Activated naive CD8-positive, alpha-beta T cell treated with anti-CD3 and anti-CD28 coated beads for 36 hours (primary cell): Measurements from ENCODE around the gene CAPN7. TPM values are rescaled to one million over a fixed set of nuclear protein-coding genes. Genes with fewer than 3 reads are reported as not detected.
A peak's percentile ranks its signal among the peaks of the same experiment; 100 is the strongest.

Experiments
- DNase-seq: peaks from one replicate; pipeline ENCODE4 v3.0.0; 2021
- H3K27ac Mint-ChIP-seq: one replicate; pipeline ENCODE4 v1.8.0; 2022; ENCODE audit warnings: mild to moderate bottlenecking, moderate library complexity, mixed read lengths
- H3K27me3 Mint-ChIP-seq: one replicate; pipeline ENCODE4 v1.8.0; 2022; ENCODE audit warnings: mild to moderate bottlenecking, mixed read lengths
- H3K36me3 Mint-ChIP-seq: one replicate; pipeline ENCODE4 v1.8.0; 2021; ENCODE audit warnings: mild to moderate bottlenecking, mixed read lengths
- H3K4me1 Mint-ChIP-seq: one replicate; pipeline ENCODE4 v1.8.0; 2021; ENCODE audit warnings: mixed read lengths
- H3K4me3 Mint-ChIP-seq: one replicate; pipeline ENCODE4 v1.8.0; 2022; ENCODE audit warnings: mild to moderate bottlenecking, moderate library complexity, mixed read lengths
- H3K9me3 Mint-ChIP-seq: one replicate; pipeline ENCODE4 v1.8.0; 2022; ENCODE audit warnings: mixed read lengths
- total RNA-seq, 2 experiments: library from RNA; stranded (reverse); gene quantifications; one replicate each; pipeline ENCODE4 v1.2.3, GENCODE V29; 2021

The CAPN7 gene
- total RNA-seq, 2 experiments from 2014 or later: 20.4 to 23.6 TPM

DNA sequence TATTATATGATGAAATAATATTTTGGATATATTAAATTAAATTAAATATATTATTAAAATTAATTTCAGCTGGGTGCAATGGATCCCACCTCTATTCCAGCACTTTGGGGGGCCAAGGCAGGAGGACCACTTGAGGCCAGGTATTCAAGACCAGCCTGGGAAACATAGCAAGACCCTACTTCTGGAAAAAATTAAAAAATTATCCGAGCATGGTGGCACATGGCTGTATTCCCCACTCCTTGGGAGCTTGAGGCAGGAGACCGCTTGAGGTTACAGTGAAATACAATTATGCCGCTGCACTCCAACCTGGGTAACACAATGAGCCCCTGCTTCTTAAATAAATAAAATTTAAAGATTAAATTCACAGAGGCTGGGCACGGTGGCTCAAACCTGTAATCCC, 65.0 kb downstream of the CAPN7 start:
- peaks cover 50% of the 10 kb centered on the region for H3K4me1 Mint-ChIP-seq
- DNase-seq: no peak

DNA sequence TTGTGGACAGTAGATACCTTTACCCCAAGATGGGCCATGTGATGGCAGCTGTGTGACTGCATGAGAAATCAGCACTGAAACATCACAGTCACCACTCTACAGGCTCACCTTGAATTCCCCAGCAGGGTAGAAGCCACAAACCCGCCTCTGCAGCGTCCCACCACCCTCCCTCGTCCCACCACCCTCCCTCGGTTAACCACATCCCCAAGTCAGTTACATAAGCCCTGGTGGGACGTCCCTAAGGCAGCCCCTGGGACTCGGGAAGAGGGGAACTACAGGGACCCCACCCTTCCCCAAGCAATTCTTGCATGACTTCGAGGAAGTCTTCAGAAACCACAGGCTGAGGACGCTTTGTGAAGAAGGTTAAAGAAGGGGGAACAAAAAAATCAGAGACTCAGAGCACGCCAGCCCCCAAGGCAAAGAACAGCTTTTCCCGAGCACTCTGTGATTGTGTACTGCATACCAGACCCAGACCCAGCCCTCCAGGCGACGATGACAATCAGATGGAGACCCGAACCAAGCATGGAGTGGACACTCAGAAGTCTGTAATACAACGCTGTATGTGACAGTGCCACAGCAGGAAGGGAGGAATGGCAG, 65.8 kb downstream of the CAPN7 start:
- DNase-seq: peak; percentile 70
- peaks cover 53% of the 10 kb centered on the region for H3K4me1 Mint-ChIP-seq
- H3K9me3 Mint-ChIP-seq: no peaks in the 10 kb centered on the region
- H3K27me3 Mint-ChIP-seq: no peaks in the 10 kb centered on the region
- peak overlapping the region; percentile 57 for H3K27ac Mint-ChIP-seq
- H3K4me3 Mint-ChIP-seq: peak overlapping the region; percentile 35
- H3K36me3 Mint-ChIP-seq: no peaks in the 10 kb centered on the region

More for the DNA sequence above, 65.0 kb downstream of the CAPN7 start:
- no peaks in the 10 kb centered on the region for H3K27me3 Mint-ChIP-seq
- no peaks in the 10 kb centered on the region for H3K9me3 Mint-ChIP-seq
- no peak overlapping the region for H3K27ac Mint-ChIP-seq
- H3K4me3 Mint-ChIP-seq: no peak overlapping the region
- no peaks in the 10 kb centered on the region for H3K36me3 Mint-ChIP-seq

GRCh38 chr3:15272426-15273196, 66.6 kb downstream of the CAPN7 start:
- Mint-ChIP-seq H3K4me1 (peaks cover 53% of the 10 kb centered on the region), H3K4me3 (no peak overlapping the region)

DNA sequence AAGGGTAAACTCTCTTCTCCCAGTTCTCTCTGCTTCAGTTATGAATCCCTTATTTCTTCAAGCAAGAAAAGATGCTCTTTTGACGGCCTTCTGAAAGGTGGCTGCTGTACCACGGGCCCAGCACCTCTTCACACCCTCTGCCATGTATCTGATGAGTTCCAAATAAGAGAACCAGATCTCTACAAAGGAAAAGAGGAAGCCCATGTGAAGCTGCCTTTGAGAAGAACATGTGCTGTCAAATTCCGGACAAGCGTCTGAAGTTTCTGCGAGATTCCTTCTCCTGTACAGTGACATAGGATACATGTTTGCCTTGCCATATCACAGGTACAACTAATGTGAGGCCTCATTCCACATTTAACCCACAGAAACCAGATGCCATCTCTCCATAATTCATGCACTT, 67.2 kb downstream of the CAPN7 start:
- H3K27ac Mint-ChIP-seq: peak overlapping the region; percentile 65
- H3K4me1 Mint-ChIP-seq: peaks cover 48% of the 10 kb centered on the region
- H3K9me3 Mint-ChIP-seq: no peaks in the 10 kb centered on the region
- H3K4me3 Mint-ChIP-seq: no peak overlapping the region
- no peaks in the 10 kb centered on the region for H3K36me3 Mint-ChIP-seq
- no peaks in the 10 kb centered on the region for H3K27me3 Mint-ChIP-seq
- no peak for DNase-seq

More at GRCh38 chr3:15272426-15273196, 66.6 kb downstream of the CAPN7 start:
- Mint-ChIP-seq H3K27me3 (no peaks in the 10 kb centered on the region), H3K36me3 (no peaks in the 10 kb centered on the region), H3K9me3 (no peaks in the 10 kb centered on the region), H3K27ac (peak overlapping the region; percentile 57)
- no peak for DNase-seq

- DNase-seq: no peak
- Mint-ChIP-seq H3K9me3 (no peaks in the 10 kb centered on the region), H3K4me3 (no peak overlapping the region), H3K27me3 (no peaks in the 10 kb centered on the region), H3K27ac (no peak overlapping the region), H3K36me3 (no peaks in the 10 kb centered on the region), H3K4me1 (peaks cover 44% of the 10 kb centered on the region)
Measured at GRCh38 chr3:15276028-15276724, 70.1 kb downstream of the CAPN7 start.

GRCh38 chr3:15277861-15278500, 71.9 kb downstream of the CAPN7 start:
- no peak for DNase-seq
- Mint-ChIP-seq H3K36me3 (no peaks in the 10 kb centered on the region), H3K4me3 (no peak overlapping the region), H3K27ac (no peak overlapping the region), H3K9me3 (no peaks in the 10 kb centered on the region), H3K27me3 (no peaks in the 10 kb centered on the region), H3K4me1 (peaks cover 31% of the 10 kb centered on the region)

GRCh38 chr3:15279205-15279604, 73.2 kb downstream of the CAPN7 start:
- H3K9me3 Mint-ChIP-seq: no peaks in the 10 kb centered on the region
- no peaks in the 10 kb centered on the region for H3K27me3 Mint-ChIP-seq
- no peak for DNase-seq
- peaks cover 32% of the 10 kb centered on the region for H3K4me1 Mint-ChIP-seq
- H3K4me3 Mint-ChIP-seq: no peak overlapping the region
- no peaks in the 10 kb centered on the region for H3K36me3 Mint-ChIP-seq
- no peak overlapping the region for H3K27ac Mint-ChIP-seq

DNA sequence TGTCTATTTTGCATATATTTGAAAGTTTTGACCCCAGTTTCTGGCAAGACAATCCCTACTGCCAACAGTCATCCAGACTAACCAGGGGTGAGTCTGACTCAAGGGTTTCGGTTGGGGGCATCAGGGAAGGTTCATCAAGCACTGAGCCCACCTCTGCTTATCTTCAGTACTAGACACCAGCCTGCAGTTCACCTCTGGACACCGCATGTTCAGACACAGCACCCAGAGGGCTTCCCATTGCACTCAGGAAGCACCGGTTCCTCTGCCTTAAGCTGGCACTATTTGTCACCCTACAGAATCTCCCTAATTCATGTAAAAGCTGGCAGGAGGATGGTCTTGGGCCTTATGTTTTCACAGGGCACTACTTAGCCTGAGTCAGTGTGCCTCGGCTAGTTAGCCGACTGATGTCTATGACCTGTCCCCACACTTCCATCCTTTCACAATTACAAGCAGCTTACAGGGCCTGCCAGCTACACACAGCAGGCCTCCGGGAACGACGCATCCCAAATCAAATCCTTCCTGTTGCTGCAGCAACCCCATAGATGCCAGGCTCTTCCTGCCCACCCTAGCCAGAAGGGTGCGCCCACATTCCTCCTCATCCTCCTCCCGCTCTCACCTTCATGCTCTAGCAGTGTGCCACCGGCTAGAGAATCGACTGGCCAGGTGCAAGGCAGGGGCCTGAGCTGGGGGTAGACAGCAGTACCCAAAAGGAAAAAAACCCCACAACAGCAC, 73.8 kb downstream of the CAPN7 start:
- no peak overlapping the region for H3K4me3 Mint-ChIP-seq

DNA sequence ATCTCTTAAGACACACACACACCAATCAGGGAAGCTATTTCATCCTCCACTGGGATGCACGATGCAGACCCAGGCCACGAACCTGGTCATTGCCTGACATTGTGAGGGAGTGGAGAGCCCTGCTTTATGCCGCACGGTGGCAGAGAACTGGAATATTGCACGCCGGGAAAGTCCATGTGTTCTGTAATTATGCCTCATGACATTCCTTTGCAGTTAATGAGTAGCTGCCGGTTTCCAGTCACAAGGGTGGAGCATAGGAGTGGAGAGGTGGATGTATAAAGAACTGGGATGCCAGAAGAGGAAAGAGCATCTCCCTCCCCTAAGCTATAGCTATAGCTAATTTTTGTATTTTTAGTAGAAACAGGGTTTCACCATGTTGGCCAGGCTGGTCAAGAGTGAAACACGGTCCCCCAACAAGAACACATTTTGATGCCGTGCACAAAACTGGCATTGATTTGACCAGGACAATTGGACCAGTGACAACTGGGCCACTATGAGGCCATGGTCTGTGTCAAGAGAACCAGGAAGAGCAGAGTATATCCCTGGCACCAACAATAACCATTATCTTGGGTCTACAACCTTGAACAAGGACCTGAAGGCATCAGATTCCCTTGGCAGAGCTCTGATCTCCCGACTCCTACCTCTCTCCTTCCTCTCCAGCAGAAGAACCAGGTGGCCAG, 74.9 kb downstream of the CAPN7 start:
- no peak overlapping the region for H3K4me3 Mint-ChIP-seq
- no peak for DNase-seq
- no peaks in the 10 kb centered on the region for H3K9me3 Mint-ChIP-seq
- no peak overlapping the region for H3K27ac Mint-ChIP-seq
- H3K27me3 Mint-ChIP-seq: no peaks in the 10 kb centered on the region
- no peaks in the 10 kb centered on the region for H3K36me3 Mint-ChIP-seq
- H3K4me1 Mint-ChIP-seq: peaks cover 19% of the 10 kb centered on the region

More for the DNA sequence above, 73.8 kb downstream of the CAPN7 start:
- Mint-ChIP-seq H3K36me3 (no peaks in the 10 kb centered on the region), H3K27me3 (no peaks in the 10 kb centered on the region), H3K27ac (no peak overlapping the region), H3K4me1 (peaks cover 27% of the 10 kb centered on the region), H3K9me3 (no peaks in the 10 kb centered on the region)
- no peak for DNase-seq

DNA sequence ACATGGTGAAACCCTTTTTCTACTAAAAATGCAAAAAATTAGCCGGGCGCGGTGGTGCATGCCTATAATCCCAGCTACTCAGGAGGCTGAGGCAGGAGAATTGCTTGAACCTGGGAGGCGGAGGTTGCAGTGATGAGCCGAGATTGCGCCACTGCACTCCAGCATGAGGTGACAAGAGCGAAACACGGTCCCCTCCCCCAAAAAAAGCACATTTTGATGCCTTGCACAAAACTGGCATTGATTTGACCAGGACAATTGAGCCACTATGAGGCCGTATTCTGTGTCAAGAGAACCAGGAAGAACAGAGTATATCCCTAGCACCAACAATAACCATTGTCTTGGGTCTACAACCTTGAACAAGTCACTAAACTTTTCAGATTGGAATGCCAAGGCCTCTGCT, 75.8 kb downstream of the CAPN7 start:
- Mint-ChIP-seq H3K27ac (no peak overlapping the region), H3K27me3 (no peaks in the 10 kb centered on the region), H3K4me3 (no peak overlapping the region), H3K4me1 (peaks cover 16% of the 10 kb centered on the region), H3K9me3 (no peaks in the 10 kb centered on the region), H3K36me3 (no peaks in the 10 kb centered on the region)
- no peak for DNase-seq

DNA sequence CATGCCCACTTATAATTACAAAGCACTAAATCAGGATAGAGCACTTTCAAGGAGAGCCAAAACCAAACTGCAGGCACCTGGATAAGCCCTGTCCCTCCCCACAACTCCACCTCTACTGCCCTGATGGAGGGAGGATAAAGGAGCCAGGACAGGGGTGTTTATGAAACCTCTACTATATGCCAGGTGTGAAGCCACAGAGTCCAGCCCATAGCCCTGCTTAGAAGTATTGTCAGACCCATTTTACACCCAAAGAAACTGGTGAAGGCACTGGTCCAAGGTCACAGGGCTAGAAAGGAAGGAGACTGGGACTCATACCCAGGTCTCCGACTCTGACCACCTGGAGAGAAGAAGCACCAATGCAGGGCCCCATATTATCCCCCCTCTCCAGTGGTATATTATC, 77.7 kb downstream of the CAPN7 start:
- Mint-ChIP-seq H3K4me3 (no peak overlapping the region), H3K27me3 (no peaks in the 10 kb centered on the region), H3K4me1 (peaks cover 19% of the 10 kb centered on the region), H3K9me3 (no peaks in the 10 kb centered on the region), H3K36me3 (no peaks in the 10 kb centered on the region), H3K27ac (no peak overlapping the region)
- no peak for DNase-seq

- no peak for DNase-seq
- Mint-ChIP-seq H3K4me3 (no peak overlapping the region), H3K27ac (no peak overlapping the region), H3K4me1 (peaks cover 20% of the 10 kb centered on the region), H3K27me3 (no peaks in the 10 kb centered on the region), H3K9me3 (no peaks in the 10 kb centered on the region), H3K36me3 (no peaks in the 10 kb centered on the region)
Measured at GRCh38 chr3:15284121-15284889, 78.3 kb downstream of the CAPN7 start.

GRCh38 chr3:15286022-15286421, 80.0 kb downstream of the CAPN7 start:
- Mint-ChIP-seq H3K27ac (no peak overlapping the region), H3K9me3 (no peaks in the 10 kb centered on the region), H3K4me3 (no peak overlapping the region), H3K4me1 (peaks cover 21% of the 10 kb centered on the region), H3K36me3 (no peaks in the 10 kb centered on the region), H3K27me3 (no peaks in the 10 kb centered on the region)
- no peak for DNase-seq
